GF-D8 (cell line): ENCODE results near the gene VIT.

Experiments
- DNase-seq: peaks from one replicate; lab custom pipeline; 2025; lab: John Stamatoyannopoulos, UW

The VIT gene

DNA sequence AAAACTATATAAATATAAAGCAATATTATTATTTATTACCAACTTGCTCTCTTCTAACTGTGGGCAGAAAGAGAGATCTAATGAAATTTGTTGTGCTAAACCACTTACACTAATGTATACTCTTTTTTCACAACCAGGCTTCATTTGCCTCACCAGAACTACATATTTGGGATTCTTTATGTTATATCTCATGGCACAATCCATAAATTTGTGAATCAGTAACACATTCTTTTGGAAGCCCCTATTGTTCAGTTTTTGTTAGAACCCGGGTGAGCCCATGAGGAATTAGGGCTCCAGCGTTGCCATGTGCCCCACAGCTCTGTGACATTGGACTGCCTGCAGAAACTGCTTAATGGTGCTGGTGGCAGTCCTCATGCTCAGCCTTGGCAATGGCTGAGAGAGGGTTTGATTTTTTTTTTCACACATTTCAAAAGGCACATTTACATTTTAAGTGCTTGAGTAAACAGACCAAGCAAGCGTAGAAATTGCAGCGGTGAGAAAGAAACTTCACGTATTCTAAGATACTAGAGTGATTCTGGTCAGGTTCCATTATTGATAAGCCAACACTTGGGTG is 15.3 kb downstream of the VIT start:
- DNase-seq, result no peak

DNA sequence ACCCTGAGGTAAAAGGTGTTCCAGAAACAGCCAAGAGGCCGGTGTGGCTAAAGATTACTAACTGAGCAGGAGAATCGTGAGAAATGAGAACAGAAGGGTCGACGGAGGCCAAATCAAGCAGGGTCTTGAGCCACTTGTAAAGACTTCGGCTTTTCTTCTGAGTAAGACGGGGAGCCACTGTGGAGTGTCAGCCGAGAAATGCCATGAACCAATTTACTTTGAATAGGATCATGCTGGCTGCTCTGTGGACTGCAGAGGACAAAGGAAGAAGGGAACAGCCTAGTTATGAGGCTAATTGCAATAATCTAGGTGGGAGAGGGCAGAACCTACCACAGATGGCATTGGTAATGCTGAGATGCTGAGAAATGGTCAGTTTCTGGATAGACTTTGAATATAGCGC is 16.8 kb downstream of the VIT start:
- no peak for DNase-seq

DNA sequence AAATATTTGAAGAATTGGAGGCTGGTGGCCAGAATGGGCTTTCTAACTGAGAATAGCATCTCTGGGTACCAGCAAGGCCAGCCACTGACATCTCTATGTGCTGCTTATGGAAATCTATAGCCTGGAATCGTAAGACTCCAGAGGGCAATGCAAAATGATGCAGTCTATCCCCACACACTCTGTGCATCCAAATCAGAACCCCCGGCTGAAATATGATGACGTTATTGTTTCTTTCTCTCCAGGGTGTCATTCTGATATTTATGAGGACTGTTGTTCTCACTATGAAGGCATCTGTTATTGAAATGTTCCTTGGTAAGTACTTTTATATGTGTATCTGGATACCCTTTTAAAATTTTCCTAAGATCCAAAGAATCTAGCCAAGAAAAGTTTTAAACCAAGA is 19.6 kb downstream of the VIT start:
- no peak for DNase-seq

DNA sequence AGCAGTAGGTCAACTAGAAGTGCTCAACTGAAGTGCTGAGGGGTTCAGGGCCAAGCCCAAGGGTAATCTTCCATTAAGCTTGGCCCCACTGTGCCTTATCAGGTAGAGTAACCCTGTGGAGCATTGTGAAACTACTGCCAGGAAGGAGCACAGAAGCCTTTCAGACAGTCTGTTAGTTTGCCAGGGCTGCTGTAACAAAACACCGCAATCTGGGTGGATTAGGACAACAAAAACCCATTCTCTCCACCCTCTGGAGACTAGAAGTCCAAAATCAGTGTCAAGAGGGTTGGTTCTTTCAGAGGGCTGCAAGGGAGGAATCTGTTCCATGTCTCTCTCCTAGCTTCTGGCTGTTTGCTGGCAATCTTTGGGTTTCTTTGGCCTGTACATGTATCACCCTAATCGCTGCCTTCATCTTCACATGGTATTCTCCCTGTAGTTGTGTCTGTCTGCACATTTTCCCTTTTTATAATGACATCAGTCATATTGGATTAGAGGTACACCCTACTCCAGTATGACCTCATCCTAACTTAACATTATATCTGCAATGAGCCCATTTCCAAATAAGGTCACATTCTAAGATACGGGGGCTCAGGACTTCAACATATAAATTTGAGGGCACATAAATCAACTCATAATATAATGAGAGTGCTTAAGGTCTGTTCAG is 21.2 kb downstream of the VIT start:
- no peak for DNase-seq

DNA sequence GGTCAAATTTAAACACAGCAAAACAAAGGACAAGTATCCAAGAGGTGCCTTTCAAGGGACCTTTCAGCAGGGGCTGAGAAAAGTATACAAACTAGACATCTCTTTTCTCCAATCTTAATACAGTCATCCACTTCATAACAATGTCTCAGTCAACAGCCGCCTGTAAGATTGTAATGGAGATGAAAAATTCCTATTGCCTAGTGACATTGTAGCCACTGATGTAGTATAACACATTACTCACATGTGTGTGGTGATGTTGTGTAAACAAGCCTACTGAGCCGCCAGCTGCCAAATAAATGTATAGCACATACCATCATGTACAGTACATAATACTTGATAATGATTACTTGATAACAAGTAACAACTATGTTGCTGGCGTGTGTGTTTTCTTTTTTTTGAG is 31.0 kb downstream of the VIT start:
- DNase-seq, result no peak

DNA sequence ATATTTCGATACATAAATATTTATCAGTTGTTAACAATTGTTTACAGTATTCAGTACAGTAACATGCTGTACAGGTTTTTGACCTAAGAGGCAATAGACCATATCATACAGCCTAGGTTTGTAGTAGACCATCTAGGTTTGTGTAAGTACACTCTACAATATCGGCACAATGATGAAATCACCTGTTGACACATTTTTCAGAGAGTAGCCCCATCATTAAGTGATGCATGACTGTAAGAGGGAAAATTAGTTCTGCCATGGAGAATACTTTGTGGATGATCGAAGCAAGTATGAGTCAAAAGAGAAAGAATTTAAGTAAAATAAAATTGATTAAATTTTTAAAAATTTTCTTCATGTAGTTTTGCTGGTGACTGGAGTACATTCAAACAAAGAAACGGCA is 32.6 kb downstream of the VIT start:
- DNase-seq, result no peak

DNA sequence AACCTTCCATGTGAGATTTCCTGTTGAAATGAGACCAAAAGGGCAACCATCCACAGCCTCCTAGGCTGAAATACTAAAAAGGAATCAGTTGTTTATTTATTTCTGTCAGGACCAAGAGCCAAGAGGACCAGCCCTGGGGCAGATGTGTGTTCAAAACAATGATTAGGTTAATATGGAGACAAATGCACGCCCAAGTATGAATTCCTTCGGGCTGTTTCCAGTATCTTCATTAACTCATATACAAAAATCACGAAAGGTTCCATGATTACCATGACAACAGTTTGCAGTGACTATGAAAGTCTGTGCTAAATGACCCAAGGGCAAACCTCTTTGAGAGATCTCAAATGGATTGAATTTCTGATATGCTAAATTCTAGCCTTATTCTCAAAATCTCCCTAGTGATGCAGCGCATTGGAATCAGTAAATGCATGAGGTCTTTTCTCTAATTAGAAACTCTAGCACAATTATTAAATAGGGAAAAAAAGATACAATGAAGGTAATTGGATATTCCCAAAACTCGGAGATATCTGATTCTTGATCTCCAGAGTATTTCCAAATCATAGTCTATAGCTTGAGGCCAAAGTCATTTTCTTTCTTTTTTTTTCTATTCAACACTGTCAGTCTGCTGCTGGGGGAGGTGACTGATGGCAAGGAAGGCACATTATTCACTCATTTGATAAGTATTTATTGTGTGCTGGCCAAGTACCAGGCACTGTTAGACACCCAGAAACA is 35.6 kb downstream of the VIT start:
- no peak for DNase-seq

DNA sequence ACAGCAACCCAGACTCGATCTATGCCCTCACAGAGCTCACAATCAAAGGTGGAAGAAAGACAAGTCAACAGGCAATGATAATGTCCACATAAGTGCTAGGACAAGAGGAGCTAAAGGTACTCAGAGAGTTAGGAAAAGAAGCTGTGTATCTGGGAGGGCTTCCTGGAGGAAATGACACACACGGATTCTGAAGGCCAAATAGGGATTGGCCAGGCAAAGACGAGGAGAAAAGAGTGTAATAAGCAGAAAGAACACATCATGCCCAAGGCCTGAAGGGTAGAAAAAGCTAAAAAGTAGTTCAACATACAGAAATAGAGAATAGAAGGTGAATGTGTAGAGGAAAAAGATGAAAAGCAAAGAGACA is 36.1 kb downstream of the VIT start:
- no peak for DNase-seq

DNA sequence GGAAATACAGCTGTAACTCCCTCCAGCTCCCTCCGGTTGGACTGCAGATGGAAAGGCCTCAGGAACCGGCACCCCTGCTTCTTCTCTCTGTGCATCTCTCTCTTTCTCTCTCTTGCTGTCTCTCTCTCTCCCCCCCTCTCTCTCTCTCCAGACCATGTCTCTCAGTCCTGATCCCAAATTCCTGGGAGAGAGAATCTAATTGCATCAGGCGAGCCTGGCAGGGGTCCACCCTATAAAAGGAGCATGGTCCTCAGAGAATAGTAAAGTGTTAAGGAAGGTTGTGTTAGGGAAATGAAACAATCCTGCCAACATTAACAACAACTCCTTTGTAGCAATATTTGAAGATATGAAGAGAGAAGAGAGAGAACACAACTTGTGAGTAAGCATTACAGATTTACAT is 36.7 kb downstream of the VIT start:
- no peak for DNase-seq

DNA sequence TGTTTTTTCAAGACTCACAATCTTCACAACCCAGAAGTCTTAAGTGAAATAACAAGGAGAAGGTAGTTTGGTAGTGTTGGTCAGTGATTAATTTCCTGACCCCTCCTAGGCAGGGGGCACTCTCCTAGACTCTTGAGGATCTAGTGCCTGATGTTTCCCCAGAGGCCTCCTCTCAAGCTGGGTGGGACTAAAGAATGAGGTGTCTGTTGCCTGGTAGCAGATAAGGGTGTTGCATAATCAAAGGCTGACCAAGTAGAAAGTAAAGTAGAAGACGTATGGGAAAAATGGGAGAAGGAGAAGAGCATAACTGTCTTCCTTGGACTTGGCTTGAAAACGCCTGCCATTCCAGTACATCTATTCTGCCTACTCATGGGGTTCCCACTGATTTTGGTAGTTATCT is 37.8 kb downstream of the VIT start:
- no peak for DNase-seq

DNA sequence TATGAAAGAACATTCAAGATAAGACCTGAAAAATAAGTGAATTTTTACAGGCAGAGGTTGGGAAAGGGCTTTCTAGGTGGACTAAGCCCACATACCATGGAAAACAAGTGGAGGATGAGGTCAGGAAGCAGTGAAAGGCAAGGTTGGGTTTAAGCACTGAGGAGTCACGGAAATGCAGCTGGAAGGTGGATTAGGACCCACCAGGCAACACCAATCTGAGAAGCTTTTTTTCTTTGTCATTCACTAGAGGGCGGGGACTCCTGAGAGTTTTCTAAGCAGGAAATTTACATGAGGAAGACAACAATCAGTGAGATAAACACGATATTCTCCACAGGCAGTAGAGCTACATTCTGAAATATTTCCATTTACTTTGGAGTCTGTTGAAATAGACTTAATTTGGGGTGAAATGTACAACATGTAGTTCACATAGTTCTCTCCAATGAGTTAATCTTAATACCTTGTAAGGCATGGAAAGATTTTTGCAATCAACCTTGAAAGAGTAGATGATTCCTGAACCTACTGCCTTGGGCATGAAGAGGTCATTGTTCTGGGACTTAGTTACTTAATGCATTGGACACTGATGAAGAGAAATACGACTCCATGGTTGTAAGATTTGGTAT is 40.7 kb downstream of the VIT start:
- no peak for DNase-seq

DNA sequence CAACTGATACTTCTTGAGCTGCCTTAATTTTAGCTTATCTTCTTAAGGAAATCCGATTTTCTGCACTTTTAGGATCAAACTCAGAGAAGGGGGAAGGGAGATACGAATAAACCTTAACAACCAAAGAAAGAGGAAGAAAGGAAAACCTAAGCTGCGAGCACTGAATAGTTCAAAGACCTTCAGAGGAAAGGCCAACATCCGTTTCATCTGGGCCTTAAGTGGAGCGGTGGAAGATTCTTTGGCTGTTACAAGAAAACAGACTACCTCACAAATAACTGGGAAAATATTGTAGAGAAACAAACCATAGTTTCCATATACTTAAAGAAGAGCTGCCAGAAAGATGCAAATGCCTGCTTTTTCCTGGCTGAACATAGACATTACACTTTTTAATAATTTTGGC is 43.6 kb downstream of the VIT start:
- DNase-seq, result no peak

DNA sequence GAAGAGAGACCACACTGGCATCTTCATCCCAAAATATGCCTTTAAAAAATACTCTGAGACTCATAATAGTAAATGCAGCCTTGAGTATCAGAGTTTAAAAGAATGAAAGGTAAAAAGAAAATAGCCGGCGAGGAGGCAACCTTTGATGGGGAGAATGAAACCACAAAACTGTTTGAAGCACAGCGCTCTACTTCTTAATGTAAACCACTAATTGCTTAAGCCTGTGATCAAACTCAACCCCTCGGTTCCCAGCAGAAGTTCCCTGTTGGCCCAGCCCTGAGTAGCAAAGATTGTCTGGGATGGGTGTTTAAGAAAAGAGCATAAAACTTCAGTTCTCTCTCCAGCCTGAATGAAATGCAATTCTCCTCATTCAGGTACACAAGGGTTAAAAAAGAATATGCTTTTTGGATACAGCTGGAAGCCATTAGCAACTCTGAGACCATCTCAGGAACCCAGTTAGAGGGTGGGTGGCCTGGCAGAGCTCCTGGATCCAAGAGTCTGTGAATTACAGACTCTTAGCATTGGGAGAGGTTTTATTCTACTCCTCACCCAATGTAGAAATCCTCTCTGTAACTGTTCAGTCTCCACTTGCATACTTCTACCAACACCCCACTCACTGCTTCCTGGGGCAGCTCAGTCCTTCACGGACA is 44.8 kb downstream of the VIT start:
- no peak for DNase-seq

DNA sequence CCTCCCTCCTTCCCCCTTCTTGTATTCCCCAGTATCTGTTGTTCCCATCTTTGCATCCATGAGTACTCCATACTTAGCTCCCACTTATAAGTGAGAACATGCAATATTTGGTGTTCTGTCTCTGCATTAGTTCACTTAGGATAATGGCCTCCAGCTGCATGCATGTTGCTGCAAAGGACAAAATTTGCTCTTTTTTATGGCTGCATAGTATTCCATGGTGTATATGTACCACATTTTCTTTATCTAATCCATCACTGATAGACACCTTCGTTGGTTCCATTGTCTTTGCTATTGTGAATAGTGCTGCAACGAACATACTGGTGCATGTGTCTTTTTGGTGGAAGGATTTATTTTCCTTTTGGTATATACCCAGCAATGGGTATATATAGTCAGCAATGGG is 47.4 kb downstream of the VIT start:
- no peak for DNase-seq

DNA sequence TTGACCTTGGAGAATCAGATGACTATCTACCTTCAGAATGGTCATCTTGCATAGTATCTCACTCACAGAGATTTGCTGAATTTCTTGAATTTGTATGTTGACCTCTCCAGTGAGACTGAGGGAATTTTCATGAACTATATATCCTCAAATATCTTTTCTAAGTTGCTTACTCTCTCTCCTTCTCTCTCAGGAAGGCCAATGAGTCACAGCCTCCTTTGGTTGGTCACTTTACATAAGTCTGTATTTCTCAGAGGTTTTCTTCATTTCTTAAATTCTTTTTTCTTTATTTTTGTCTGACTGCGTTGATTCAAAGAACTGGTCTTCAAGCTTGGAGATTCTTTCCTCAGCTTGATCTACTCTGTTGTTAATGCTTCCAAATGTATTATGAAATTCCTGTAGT is 51.7 kb downstream of the VIT start:
- no peak for DNase-seq

DNA sequence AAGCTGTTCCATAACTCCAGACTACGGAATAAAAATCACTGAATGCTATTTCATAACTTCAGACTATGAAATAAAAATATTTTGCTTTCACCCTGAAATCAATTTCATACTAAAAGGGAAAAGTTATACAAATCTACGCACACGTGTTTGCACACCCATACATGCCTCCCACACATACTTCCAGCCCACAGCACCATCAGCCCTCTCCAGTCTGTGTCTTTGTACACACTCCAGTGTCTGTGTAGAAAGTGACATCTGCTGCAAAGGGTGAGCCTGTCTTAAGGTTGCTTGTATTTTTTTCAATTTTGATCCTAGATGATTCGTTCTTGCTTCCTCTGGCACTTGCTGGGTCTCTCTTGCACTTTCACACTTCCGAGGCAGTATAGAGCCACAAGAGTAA is 53.6 kb downstream of the VIT start:
- no peak for DNase-seq

DNA sequence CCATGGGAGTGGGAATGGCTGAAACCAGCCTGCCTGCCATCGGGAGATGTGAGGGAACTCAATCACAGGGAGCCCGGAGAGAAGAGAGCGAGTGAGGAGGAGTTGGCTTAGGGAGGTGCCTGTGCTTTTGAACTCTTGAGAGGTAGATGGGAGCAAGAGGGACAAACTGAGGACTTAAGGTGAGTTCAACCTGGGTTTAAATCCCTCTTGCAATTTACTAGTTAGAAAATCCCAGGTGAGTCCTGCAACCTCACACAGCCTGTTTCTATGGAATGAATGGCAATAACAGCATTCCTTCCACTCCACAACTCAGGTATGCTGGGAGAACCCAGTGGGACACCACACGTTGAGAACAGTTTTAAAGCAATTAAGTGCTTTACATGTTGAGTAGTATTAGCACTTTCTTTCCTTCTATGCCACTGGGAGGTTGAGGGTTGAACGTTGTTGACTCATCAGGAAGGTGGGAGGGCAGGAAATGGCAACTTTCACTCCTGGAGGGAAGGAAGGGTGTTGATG is 57.3 kb downstream of the VIT start:
- no peak for DNase-seq

DNA sequence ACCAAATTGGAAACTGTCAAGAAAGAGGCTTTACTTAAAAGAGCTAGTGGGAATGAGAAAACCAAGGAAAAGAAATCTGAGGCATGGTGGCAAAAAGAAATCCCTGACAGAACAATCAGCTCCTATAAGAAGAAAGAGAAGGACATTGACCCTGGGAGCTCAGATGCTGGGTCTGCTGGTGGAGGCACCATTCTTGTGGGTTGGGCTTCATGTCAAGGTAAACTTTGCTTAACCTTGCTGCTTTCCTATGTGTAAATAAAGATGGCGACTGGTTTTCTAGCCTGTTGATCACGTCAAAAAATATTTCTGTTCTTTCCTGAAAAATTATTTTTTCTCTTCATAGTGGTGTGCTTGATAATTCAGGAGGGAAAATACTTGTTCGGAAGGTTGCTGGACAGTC is 58.1 kb downstream of the VIT start:
- no peak for DNase-seq

DNA sequence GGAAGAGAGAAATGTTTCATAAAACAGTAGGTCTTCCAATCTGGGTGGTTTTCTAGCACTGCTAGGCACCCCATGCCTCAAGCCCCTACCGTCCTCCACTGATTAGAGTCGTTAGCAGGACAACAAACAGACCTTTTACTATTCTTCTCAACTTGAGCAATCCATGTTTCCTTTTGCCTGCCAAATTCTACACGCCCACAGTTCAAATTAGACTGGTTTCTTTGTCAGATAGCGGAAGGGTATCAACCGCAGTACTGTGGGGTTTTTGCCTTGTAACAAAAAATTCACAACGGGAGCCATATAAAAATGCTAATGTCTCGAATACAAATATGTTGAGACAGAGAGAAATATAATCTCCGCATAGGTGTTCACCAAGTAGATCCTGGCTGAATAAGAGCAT is 59.9 kb downstream of the VIT start:
- no peak for DNase-seq

DNA sequence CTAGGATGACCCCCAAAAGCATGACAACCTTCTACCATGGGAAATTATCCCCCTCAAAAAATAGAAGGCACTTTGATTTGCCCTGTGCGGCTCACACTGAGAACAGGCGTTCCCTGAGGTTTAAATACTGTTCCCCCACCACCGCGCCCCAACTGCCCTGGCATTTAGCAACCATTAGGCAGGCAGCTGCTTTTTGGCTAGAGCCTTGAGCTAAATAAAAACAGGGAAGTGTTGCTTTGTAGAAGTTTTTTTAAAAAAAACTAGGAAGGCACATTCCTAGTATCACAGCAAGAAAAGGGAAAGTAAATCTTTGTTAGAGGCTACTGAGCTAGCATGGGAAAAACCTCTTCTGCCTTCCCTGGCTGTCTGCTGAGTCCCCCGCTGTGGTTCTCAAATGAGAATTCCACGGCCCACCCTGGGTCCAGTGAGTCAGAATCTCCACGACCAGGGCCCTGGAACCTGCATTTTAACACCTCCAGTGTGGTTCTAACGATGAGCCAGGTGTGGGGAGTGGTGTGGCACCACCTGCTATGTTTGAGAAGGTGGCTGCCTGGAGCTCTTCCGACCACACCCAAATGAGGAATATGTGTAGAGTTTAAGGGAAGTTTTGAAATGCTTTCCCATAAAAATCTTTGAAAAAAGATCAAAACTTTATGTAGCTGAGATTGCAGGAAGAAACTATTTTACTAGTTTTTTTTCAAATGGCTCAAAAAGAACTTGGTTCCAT is 66.4 kb downstream of the VIT start:
- DNase-seq, result no peak

DNA sequence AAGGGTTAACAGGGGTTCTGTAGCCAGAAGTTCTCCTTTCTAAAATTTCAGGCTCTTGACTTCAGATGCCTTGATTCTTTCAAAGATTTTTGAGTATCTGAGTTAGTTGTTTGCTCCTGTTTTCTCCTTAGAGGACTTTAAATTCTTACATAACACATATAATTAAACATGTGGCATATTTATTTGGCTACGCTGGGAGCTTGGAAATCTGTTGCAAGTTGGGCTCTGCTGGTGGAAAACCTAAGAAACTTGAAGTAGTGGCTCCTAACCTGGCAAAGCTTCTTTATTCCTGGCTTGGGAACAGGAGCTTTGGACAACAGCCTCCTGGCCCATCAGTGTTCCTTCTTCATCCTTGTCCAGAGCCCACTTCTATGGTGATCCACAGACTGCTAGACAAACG is 72.6 kb downstream of the VIT start:
- no peak for DNase-seq
